ENCODE measurements around the gene PIK3C2G. TPM values are rescaled to one million over a fixed set of nuclear protein-coding genes. Genes with fewer than 3 reads are reported as not detected.

Gene PIK3C2G
- total and polyA plus RNA-seq, 2 of the 4 experiments (the other 2 are of a cell fraction): not detected

GRCh38 chr12:18612971-18613370 lies 351.7 kb downstream of the PIK3C2G start:
- WGBS, 2 experiments (ENCODE audit: extremely low coverage in 2 of 2, insufficient read length in 1 of 2): no CpG with 5 or more reads among the region's 2 CpGs
- H3K14ac ChIP-seq (replicated peaks; ENCODE audit: low read depth, low read length): no peak overlapping the region
- no peak overlapping the region for H3K27ac ChIP-seq (ENCODE audit: insufficient read depth, low read length)
- H2AFZ ChIP-seq (replicated peaks; ENCODE audit: low read length, poor library complexity): no peak overlapping the region
- in situ Hi-C loops (cut with MboI; ENCODE audit: low sequenced_read_pairs) (no loop called here), intact Hi-C loops (cut with micrococcal nuclease) (no loop called here), dilution Hi-C loops (cut with HindIII; ENCODE audit: low sequenced_read_pairs, unreplicated experiment) (no loop called here)
- H4K5ac ChIP-seq (ENCODE audit: low read depth, low read length): no peak overlapping the region
- H3K4me3 ChIP-seq (ENCODE audit: insufficient read depth, low read depth, low read length): no peak overlapping the region
- no peak overlapping the region for H2AK5ac ChIP-seq (ENCODE audit: low read depth, low read length)
- TF ChIP-seq MAFK (IDR thresholded peaks at IDR 0.05; ENCODE audit: low read depth, low read length) (peak; percentile 80), BHLHE40 (IDR thresholded peaks at IDR 0.05; ENCODE audit: low read depth, low read length) (no peak), RFX5 (IDR thresholded peaks at IDR 0.05; ENCODE audit: low read depth, low read length) (no peak), NFE2L2 (IDR thresholded peaks at IDR 0.05; ENCODE audit: low read depth, low read length) (no peak), CTCF (conservative IDR thresholded peaks at IDR 0.05; ENCODE audit: low read depth, low read length) (no peak), RAD21 (IDR thresholded peaks at IDR 0.05; ENCODE audit: low read length) (no peak)
- no peak overlapping the region for H3K23ac ChIP-seq (ENCODE audit: low read depth, low read length)
- no peak overlapping the region for H4K8ac ChIP-seq (ENCODE audit: low read depth in 2 of 2, low read length in 2 of 2)
- no peak overlapping the region for H2BK15ac ChIP-seq (ENCODE audit: low read depth, low read length)
- peaks cover 2% of the 10 kb centered on the region for H3K4me1 ChIP-seq (ENCODE audit: control insufficient read depth, insufficient read depth, low read length)
- H2BK20ac ChIP-seq (ENCODE audit: low read depth, low read length): no peak overlapping the region
- BruUV-seq (replicated peaks): no TSS peak
- ChIA-PET CTCF (no interaction called here), POLR2A (ENCODE audit: unreplicated experiment) (no interaction called here)
- no peaks in the 10 kb centered on the region for H3K9me1 ChIP-seq (ENCODE audit: insufficient read depth, low read length)
- no peak overlapping the region for H3K4ac ChIP-seq (ENCODE audit: low read depth, low read length)
- DNase-seq: no peak
- no peak overlapping the region for H3K4me2 ChIP-seq (ENCODE audit: low read depth, low read length)
- H4K91ac ChIP-seq (ENCODE audit: insufficient read depth, low read depth, low read length): no peak overlapping the region
- ATAC-seq (ENCODE audit: low read depth): peak; percentile 42
- no peak overlapping the region for H2AK9ac ChIP-seq (replicated peaks; ENCODE audit: low read depth, low read length, poor library complexity)
- H2BK5ac ChIP-seq (ENCODE audit: low read depth, low read length, poor library complexity, severe bottlenecking): no peak overlapping the region
- H3K36me3 ChIP-seq (ENCODE audit: control insufficient read depth, insufficient read depth, low read length): no peaks in the 10 kb centered on the region
- no peaks in the 10 kb centered on the region for H3K79me1 ChIP-seq (ENCODE audit: low read depth in 1 of 2, low read length in 2 of 2)
- no peak overlapping the region for H3K9ac ChIP-seq (ENCODE audit: low read depth, low read length)
- H4K20me1 ChIP-seq (ENCODE audit: insufficient read depth, low read length): no peaks in the 10 kb centered on the region
- no peak overlapping the region for H3K18ac ChIP-seq (ENCODE audit: low read depth, low read length)
- no peaks in the 10 kb centered on the region for H3K9me3 ChIP-seq (ENCODE audit: control insufficient read depth, insufficient read depth, low read length)
- no peak overlapping the region for H2BK120ac ChIP-seq (ENCODE audit: low read depth, low read length)
- no peak overlapping the region for H3K56ac ChIP-seq (ENCODE audit: extremely low read depth, insufficient read depth, low read length)
- no peaks in the 10 kb centered on the region for H3K27me3 ChIP-seq (ENCODE audit: control insufficient read depth, insufficient read depth, low read length)

Data from IMR-90 (cell line).